Measurements from ENCODE around the gene SYT3.
A peak's percentile ranks its signal among the peaks of the same experiment; 100 is the strongest.

The SYT3 gene, protein sequence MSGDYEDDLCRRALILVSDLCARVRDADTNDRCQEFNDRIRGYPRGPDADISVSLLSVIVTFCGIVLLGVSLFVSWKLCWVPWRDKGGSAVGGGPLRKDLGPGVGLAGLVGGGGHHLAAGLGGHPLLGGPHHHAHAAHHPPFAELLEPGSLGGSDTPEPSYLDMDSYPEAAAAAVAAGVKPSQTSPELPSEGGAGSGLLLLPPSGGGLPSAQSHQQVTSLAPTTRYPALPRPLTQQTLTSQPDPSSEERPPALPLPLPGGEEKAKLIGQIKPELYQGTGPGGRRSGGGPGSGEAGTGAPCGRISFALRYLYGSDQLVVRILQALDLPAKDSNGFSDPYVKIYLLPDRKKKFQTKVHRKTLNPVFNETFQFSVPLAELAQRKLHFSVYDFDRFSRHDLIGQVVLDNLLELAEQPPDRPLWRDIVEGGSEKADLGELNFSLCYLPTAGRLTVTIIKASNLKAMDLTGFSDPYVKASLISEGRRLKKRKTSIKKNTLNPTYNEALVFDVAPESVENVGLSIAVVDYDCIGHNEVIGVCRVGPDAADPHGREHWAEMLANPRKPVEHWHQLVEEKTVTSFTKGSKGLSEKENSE

DNA sequence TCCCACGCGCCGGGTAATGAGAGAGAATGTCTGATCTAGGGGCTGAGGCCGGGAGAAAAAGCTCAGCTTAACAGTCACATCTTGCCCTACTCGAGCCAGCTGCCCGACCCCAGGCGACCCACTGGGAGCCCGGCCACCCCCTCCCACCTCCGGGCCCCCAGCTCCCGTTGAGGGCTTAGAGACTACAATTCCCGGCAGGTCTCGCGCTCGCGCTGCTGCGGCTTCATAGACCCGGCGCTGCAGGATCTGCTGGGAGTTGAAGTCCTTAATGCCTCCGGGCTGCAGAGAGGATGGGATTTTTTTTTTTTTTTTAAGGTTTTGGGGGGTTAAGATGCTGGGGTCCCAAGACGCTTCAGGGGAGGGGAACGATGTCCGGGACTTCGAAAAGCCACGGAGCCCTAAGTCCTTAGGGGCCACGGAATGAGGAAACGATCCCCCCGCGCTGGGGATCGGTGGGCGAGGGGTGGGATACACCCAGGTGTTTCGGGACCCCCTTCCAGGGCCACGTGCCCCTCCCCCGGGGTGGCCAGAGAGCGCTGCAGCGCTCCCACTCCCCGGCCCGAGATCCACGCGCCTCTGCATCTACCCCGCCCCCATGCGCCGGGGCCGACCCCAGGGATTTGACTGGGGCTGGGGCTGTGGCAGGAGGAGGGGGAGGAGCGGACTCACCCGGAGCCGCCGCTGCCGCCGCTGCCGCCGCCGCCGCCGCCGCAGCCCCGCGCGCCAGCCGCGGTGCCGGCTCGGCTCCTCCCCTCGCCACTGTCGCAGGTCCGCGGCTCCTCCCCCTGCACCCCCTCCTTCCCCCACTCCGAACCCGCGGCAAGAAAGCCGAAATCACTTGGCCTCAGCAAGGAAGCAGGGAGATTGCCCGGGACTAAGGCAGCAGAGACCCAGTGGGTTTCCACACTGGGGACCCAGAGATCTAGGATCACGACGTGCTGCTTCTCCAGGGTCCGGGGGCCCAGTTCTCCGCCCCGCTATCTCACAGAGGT, at the start of gene SYT3:
TSS of gene SYT3 (minus strand) at position 761 of the 992 bp plus-strand sequence. CDS start 2,470 bp downstream, outside the sequence.
- DNase-seq = peak; percentile 22

DNA sequence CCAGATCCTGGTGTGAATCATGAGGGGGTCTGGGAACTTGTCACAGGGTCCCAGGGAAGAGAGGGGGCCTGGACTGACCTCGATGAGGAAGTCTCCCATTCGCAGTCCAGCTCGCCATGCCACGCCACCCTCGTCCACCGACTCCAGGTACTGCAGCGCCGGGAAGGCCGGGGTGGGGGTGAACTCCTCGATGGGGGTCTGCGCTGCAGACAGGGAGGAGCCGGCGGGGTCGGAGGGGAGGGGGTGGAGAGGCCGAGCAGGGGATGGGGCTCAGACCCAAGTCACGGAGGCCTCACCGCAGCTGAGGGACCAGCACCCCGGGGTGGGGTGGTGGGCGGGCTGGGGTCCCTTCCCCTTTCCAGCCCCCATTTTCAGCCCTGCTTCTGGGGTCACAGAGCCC, 49.1 kb upstream of the SYT3 start:
- DNase-seq = no peak

DNA sequence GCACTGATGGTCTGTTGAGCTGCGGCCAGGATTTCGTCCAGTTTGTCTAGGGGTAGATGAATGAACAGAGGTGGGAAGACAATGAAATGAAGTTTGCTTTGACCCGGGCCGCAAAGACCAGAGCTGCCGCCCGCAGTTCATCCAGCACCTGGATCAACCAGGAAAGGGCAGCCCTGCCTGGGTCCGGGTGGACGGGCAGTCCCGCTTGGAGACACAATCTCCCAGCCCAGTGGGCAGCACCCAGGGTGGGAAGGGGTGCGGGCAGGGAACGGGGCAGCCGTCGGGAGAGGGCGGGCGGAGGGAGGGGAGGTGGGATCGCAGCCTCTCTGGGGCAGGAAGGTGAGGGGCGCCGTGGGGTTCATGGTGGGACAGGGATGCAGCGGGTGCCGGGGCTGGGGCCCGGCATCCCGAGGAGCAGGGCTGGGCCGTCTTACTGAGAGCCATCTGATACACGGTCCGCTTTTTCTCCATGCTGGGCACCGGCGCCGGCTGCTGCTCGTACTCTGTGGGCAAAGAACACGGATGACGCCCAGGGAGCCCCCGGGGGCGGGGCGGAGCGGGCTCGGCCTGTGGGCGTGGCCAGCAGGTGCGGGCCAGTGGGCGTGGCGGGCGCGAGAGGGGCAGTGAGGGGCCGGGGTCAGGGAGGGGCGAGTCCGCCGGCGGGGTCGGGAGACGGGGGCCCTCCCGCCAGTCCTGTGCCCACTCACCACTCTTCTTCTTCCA, 46.8 kb upstream of the SYT3 start:
- no peak for DNase-seq

DNA sequence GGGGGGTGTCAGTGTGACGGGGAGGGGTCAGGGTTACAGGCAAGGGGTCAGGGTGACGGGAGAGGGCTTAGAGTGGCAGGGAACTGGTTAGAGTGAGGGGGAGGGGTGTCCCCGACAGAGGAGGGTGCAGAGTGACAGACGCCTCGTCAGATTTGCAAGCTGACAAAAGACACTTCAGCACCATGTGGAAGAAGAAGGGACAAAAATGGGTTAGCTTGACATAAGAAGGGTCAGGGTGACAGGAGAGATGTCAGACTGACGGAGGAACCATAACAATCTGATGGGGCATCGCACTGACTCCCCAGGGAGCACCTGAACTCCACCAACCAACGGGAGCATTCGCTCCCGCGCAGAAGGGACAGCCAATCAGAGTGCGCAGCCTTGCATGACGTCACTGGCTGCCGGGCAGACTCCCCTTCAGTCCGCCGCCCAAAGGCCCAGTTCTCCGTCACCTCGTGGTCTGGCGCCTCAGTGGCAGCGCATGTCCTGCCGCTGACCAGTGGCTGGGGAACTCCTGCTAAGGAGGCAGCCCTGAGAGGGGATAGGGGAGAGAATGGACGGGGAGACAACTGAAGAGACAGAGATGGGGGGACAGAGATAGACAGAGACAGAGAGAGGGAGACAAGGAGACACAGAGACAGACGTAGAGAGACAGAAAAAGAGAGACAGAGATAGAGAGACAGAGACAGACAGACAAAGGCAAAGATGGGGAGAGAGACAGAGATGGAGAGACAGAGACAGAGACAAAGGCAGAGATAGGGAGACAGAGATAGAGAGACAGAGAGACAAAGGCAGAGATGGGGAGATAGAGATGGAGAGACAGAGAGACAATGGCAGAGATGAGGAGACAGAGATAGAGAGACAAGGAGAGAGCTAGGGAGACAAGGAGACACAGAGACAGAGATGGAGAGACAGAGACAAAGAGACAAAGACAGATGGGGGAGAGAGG, 39.8 kb upstream of the SYT3 start:
- DNase-seq = peak; percentile 84

DNA sequence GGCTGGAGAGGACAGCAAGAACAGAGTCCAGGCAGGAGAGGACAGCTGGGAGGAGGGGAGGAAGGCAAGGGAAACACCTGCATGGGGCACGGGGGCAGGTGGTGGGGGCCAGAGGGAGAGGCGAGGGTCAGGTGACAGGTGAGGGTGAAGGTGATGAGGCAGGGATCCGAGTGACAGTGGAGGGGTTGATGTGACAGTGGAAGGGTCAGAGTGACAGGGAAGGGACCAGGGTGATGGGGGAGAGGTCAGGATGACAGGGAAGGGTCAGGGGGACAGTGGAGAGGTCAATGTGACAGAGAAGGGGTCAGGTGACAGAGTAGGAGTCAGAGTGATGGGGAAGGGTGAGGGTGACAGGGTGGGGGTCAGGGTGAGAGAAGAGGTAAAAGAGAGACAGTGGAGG, 38.6 kb upstream of the SYT3 start:
- no peak for DNase-seq

DNA sequence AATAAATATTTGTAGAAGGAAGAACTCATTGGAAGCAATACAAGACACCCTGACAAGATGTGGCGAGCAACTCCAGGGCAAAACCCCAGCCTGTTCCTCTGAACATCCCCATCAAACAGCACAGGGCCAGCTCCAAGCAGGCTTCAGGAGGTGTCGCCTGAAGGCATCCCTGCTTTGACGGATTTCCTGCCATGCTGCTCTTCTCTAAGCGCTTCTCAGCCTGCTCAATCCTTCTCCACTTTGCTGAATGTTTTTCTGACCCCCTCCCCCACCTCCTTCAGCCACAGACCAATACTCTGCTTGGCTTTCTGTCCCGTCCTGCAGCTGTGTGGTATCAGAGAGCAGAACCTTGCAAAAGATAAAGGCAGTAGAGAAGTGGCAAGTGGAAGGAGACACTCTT, 38.0 kb upstream of the SYT3 start:
- DNase-seq = peak; percentile 34

DNA sequence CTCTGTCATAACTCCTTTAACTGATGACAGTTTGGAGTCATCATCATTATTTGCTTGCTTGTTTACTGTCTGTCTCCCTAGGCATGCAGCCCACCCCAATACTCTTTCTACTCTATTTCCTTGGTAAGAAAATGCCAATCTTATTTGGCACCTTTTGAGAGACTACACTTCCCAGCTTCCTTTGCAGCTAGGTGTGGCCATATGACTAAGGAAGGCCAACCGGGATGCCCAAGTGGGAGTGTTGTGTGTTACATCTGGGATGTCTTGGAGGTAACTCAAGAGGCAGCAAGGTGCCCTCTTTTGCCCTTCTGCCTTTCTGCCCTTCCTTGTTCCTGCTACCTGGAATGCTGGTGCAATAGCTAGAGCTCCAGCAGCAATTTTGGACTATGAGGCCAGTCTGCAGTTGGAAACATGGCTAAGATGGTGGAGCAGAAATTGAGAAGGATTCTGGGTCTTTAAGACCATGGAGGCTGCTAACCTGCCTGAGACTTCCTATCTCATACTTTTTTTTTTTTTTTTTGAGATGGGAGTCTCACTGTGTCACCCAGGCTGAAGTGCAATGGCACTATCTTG, 37.0 kb upstream of the SYT3 start:
- DNase-seq = no peak

DNA sequence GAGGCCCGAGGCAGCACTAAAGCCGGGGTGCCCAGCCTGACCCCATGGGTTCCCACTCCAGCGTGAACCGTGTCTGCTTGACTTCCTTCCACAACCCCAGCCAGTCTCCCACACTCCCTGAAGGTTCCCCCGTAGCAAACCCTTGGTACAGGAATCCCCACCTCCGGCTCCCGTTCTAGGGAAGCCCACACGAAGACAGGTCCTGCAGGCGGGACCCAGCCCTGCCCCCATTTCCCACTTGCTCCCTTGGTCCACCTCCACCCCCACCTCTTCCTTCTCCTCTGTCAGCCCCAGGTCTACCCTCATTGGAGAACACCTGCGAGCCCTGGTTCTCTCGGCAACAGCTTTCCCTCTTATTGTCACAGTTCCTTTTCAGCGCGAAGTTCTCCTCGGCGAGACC, 33.4 kb upstream of the SYT3 start:
- DNase-seq = no peak

DNA sequence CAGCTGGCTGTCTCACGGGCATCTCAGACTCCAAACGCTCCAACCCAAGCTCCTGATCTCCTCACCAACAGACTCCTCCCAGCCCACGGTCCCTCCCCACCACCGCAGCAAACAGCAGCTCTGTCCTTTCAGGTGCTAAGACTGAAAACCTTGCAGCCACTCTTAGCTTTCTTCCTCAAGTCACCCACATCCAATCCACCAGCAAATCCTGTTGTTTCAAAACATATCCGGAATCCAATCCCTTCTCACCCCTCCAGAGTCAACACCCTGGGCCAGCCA, 30.4 kb upstream of the SYT3 start:
- DNase-seq = no peak

DNA sequence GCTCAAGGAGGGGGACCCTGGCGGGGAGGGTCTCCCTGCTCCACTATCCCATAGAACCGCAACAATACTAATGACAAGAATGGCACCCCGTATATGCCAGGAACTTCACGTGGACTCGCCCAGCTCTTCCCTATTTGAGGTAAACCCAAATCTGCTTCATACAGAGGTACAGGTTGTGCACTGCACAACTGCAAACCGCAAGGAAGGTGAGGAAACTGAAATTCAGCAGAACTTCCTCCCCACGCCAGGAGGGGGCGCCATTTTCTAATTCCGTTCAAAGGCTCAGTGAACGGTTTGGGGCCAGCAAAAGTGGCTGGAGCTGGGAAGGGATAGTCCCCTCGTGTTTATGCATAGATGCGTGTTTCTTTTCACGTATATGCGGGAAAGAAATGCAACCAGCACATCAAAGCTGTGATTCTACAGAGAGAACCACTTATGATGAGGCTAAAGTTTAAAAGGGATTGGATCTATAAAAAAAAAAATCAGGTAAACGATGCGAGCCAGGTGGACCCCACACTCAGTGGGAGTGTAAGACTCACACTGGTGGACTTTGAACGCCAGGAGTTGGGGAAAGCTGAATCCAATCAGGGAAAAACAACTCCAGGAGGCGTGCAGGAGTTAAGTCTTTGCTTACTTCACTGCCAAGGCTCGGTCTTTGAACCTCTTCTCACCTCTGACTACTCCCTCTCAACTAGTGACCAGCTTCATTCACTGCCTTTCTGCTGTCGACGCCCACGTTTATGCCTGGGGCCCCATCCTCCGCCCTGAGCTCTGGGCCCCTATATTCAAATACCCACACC, 29.8 kb upstream of the SYT3 start:
- DNase-seq = peak; percentile 61

DNA sequence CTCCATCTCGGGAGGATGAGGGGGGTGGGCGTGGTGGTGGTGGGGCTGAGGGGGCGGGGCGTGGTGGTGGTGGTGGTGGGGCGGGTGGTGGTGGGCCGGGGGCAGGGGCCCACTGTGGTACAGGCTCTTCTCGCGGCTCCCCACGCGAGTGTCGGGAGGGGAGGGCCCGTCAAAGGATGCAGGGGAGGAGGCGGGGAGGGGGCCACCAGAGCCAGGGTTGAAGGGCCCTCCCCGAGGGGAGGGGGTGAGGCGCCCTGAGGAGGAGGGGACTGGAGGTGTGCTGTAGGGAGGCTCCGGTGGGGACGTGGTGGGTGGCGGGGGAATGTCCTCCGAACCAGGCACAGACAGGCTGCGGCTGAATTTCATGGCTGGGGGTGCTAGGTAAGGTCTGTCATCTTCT, 29.2 kb upstream of the SYT3 start:
- no peak for DNase-seq

DNA sequence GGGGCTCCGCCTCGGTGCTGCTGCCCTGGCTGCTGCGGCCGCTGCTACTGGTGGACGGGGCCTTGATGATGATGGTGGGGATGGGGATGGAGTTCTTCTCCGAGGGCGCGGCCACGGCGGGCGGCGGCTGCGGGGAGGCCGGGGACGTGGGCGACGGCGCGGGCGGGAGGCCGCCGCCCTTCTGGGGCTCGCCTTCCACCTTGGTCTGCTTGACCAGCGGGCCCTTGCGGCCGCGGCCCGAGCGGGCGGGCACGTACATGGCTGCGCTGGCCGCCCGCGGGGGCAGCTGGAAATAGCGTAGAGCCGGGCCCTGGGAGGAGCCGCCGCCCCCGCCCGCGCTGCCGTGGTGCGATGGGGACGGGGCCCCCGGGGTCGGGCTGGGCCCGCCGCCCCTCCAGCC, 28.7 kb upstream of the SYT3 start:
- DNase-seq = no peak

DNA sequence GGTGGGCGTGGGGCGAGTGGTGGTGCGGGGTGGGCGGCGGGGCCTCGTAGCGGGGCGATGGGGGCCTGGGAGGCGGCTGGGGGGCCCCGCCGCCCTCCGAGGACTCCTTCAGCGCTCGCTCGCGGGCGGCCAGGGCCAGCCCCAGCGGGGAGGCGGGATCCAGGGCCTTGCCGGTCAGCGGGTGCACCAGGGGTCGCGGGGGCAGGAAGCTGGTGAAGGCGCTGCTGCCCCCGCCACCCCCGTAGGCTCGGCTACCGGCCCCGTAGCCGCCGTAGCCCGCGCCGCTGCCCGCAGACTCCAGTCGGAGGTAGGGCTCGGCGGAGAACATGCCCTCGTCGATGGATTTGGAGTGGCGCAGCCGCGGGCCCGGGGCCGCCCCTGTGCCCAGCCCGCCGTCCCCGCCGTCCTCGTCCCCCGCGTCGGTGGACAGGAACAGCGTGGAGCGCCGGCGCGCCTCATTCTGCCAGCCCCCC, 28.1 kb upstream of the SYT3 start:
- no peak for DNase-seq

DNA sequence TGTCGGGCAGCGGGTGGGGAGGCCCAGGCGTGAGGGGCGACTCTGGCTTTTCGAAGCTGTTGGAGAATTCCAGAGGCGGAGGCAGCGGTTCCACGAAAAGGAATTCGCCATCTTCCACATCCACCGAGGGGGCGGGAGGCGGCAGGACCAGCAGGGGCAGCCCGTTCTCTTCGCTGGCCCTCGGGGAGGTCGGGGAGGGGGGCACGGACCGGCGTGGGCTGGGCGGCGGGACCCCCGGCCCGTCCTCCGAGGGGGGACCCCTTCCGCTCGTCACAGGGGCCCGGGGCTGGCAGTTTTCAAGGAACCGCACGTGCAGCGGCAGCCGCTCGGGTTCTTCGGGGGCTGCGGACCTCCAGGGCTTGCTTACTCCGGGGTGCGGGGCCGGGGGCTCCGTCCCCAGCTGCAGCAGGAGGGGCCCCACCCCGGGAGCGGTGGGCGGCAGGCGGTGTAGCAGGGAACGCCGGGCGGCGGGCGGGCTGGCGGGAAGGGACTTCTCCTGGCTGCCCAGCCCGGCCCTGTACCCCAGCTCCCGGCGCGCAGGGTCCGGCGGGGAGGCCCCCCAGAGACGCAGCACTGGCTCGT, 27.6 kb upstream of the SYT3 start:
- DNase-seq = no peak

DNA sequence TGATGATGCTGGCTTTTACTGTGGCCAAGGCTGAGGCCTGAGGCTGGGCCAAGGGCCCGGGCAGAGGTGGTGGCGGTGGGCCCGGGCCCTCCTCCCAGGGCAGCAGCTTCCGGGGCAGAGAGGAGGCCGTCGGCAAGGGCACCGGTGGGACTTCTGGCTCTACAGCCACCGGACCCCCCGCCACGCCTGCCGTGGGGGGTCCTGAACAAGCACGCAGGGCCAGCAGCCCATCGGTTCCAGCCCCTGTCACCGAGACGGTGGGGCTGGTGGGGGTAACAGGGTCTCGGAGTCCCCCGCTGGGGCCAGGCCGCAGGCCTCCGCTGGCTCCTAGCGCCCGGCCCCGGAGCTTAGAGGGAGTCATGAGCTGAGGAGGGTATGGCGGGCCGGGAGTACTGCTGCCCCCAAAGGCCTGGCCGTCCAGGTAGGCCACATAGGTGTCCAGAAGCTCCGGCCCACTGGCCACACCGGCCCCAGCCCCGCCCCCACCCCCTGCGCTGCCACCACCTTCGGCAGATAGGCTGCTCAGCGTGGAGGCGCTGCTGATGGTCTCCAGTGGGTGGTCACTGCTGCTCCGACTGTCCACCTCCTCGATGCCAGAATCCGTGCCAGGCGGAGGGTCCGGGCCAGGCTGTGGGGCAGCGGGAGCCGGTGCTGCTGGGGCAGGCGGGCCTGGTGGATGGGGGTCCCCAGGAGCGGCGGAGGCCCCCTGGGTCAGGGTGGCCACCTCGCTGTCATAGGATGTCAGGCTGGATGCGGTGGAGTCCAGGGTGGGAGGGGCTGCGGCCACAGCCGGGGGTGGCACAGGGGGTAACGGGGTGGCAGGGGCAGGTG, 26.9 kb upstream of the SYT3 start:
- no peak for DNase-seq

DNA sequence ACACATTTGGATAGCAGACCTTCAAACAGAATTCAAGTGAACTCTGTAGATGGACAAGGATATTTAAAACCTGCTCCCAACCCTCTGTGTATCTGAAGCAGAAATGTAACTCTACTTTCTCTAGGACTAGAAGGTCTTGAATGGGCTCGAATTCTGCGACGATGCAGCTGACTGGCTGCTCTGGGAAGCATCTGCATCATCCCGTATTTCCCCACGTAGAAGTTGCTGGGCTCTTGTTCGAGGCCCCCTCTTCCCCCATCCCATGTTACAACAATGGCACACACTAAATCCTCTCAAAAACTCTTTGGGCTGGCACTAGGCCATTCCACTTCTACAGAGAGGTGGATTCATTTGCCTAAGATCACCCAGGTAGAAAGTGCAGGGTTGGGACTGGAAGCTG, 24.5 kb upstream of the SYT3 start:
- no peak for DNase-seq

DNA sequence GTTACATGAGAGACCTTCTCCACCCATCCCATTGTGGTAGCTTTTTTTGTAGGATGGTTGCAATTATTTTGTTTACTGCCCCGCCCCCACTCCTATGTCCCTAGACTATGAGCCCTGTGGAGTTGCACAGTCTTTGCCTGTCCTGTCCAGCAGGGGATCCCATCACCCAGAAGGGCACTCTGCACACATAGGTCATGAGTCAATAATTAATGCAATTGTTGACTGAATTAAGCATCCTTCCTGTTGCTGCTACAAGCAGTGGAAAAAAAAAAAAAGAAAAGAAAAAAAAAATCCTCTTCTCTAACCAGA, 23.8 kb upstream of the SYT3 start:
- DNase-seq = no peak

DNA sequence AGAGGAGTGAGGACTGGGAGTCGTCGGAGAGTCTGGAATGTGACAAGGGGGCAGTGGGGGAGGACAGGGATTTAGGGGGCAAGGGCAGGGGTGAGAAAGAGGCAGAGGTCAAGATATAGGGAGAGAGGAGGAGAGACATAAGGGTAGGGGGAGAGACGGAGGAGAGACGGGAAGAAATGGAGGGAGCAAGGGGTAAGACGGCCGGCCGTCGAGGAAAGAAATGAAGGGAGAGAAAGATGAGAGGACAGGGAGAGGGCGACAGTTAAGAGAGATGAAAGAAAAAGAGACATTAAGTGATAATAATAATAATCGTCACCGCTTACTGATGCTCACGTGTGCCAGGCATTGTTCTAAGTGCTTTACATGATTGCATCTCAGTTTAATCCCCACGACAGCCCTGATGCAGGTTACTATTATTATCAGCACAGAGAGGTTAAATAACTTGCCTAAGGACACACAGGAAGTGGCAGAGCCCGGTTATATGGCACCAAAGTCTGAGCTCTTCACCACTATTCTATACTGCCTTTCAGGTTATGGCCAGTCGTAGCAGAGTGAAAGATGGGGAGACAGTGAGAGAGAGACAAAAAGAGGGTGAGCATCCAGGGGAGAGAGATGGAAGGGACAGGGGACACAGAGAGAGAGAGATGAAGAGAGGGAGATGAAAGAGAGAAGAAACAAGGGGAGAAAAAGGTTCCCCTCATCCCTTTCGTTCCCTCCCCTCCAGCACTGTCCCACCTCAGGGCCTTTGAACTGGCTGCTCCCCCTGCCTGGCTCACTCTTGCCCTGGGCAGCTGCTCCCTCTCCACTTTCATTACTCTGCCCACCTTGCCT, 23.2 kb upstream of the SYT3 start:
- no peak for DNase-seq

Measured in OCI-M1 (cell line).